C1 segment of cervical spinal cord (tissue), 14 donors: ENCODE data around the gene TNFAIP8L1.
"Not testable (repeated sequence)": the region's sequence is repeated elsewhere in the genome, so short reads cannot be mapped to it uniquely, and the experiment has no call there.

ENCODE experiments used
- DNase-seq, 14 donors: peaks; one replicate each; lab custom pipeline; 2025; lab: John Stamatoyannopoulos, UW

TNFAIP8L1 gene

DNA sequence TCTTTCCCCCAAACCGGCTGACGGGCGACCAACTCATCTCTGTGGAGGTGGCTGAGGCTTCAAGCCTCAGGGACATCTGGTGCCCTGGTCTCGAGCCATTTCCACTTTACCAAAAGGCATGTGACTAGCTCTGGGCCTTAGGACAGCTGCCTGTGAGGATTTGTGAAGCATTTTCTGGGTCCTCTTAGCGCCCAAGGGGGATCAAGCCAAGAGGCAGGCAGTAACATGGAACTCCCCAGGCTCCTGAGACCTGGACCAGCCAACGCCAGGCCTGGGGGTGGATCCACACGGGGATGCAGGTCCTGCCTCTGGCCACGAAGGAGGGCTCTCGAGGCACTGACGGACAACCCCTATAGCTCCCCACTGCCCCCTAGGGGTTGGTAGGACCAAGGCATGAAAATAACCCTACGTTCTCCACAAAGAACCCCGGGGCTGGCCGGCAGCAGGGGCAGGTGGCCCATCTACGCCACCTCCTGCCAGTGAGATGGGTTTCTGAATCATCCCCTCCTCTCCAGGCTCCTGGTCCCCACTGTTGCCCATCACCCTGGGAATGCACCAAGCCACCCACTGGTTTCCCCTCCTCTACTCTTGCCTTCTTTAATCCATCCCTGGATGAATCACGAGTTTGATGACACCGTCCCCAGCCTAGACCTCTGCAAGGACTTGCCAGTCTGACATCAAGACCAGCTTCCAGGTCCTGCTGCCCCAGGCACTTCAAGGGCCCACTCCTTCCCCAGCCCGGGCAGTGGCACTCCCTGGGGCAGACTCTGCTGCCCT lies 37.8 kb downstream of the TNFAIP8L1 start:
- peak in 5 of 14 donors; percentile 8 to 83 (median 12) for DNase-seq

DNA sequence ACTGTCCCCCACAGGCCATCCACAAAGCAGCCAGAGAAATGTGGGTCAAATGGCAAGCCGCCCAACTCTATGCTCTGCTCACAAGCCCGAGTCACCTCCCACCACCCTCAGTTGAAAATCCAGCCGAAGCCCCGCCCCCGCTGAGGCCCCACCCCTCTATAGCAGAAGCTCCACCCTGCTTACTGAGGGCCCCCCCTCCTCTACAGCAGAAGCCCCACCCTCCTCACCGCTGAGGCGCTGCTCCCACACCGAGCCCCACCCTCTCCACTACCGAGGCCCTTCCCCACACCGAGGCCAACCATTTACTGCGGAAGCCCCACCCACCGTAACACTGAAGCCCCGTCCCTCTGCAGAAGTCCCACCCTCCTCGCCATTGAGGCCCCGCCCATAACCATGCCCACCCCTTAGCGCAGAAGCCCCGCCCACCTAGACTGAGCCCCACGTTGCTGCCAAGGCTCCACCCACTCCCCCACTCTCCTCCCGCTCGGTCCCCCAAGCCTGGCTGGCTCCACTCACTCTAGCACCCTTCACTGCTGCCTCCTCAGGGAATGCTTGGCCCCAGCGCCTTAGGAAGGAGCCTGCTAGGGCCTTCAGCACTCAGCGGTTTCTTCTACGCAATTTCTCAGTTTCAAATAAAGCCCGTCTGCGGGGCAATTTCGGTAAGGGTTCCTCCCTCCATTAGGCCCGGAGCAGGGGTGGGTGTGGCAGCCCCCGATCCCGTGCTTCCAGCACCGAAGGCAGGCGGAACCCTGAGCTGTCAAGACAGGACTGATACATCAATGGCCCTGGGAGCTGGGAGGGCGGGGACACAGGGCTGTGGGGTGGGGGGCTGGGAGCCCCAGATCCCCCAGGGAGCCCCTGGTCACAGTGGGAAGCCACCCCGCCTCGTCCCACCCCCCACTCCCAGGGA lies 39.8 kb downstream of the TNFAIP8L1 start:
- DNase-seq, result peak in 1 of 14 donors; percentile 47

DNA sequence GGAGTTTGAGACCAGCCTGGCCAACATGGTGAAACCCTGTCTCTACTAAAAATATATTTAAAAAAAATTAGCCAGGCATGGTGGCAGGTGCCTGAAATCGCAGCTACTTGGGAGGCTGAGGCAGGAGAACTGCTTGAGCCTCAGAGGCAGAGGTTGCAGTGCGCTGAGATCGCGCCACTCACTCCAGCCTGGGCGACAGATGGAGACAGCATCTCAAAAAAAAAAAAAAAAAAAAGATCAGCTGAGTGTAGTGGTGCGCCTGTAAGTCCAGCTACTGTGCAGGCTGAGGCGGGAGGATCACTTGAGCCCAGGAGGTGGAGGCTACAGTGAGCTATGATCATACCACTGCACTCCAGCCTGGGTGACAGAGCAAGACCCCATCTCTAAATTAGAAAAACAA lies 40.7 kb downstream of the TNFAIP8L1 start:
- not testable (repeated sequence) for DNase-seq

DNA sequence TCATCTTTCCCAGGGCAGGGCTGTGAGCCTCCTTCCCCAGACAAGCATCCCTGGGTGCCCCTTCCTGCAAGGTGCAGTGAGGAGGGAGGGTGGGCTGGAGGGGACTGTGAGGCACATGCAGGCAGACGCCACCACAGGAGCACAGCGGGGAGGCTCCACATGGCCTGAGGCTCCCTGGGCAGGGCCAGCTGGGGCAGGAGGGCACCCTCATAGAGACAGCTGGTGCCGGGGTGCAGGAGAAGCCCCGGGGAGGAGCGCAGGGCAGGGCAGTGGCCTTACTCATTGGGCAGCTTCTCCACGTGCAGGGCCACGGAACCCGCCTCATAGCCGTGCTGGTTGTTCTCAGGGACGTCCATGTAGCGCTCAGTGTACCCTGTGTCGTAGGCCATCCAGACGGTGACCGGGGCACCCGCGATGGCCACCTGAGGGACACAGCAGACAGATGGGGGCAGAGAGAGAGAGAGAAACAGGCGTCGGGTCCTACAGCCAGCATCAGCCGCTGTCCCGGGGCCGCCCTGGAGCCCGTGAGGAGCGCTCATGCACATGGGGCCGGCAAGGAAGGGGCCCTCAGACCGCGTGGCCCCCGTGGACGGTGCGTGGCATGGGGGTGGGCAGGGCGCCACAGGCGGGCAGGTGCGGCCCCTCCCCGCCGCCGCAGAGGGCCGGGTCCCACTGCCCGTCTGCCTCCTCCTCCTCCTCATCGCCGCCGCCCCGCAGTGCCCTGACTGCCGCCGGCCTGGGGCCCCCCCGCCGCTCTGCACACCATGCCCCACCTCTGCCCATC lies 43.3 kb downstream of the TNFAIP8L1 start:
- DNase-seq, result no peak

DNA sequence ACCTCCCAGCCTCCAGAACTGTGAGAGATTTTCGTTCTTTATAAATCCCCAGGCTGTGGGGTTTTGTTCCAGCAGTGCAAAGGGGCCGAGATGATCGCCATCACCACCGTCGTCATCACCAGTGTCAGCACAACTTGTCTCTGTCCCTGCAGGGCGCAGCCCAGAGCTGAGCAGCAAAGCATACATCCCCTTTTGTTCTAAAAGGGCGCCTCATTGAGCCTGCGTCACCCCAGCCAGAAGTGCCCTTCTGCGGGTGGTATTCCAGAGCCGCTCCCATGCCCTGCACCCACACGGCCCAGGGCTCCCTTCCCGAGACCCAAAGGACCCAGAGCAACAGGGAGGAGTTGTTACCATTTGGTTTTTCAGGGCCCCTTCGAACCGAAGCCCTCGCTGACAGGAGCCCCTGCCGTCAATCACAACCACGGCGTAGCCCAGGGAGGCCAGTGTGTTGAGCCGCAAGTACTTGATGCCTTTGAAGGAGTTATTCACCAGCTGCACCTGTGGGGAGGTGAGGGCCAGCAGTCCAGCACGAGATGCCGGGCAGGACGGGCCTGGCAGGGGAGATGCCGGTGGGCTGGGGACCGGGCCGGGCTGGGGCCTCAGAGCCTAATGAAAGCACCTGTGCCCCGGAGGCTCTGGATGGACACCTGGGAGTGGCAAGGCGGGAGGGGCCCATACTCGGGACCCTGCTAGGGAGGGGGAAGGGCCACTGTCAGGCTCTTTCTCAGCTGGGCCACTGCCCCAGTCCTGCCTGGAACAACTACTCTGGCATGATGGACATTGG lies 45.2 kb downstream of the TNFAIP8L1 start:
- DNase-seq, result peak in 1 of 14 donors; percentile 25

DNA sequence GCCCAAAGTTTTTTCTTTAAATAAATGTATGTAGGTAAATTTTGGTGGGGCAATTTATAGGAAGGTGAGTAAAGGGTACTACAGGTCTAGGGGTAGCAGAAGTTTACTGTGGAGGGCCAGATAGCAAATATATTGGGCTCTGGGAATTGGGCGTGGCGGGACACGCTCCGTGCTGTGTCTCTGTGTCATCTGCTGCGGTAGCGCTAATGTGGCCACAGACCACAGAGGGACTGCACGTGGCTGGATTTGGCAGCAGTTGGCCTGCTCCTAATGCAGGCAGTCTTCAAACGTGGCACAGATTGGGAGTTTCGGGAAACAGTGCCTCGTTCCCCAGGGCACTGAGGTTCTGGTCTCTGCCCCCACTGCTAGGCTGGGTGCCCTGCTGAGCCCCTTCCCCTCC lies 47.4 kb downstream of the TNFAIP8L1 start:
- DNase-seq, result no peak

DNA sequence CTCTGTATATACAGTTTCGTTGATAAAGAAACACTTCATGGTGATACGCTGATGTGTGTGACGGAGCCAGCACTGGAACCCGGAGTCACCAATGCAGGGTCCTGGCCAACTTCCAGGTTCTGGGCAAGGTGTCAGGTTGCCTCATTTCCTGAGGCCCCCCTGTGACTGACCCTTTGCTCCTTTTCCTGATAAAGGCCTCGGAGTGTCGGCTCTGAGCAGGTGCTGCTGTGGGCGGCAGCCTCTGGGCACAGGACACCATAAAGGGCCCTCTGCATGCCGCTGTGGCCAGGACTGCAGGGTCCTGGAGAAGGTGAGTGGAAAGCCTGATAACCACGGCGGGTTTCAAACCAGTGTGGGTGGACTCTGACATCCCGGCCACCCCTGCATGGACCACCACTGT lies 48.1 kb downstream of the TNFAIP8L1 start:
- DNase-seq, result no peak

DNA sequence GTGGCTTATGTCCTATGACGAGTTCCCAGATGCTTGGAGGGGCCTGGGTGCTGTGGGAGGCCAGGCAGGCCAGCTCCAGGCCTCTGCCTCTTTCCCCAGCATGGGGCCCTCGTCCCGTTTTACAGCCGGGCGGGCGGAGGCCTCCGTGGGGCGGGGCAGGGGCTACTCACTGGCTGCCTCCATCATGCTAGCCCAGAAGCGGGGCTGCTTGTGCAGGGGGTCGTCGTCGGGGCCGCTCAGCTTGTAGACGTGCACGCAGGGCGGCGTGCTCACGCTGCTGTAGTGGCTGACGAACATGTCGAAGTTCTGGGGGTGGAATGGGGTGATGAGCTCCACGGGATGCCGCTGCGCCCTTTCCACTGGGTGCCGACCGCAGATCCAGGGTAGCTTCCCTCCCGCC lies 49.3 kb downstream of the TNFAIP8L1 start:
- no peak for DNase-seq

DNA sequence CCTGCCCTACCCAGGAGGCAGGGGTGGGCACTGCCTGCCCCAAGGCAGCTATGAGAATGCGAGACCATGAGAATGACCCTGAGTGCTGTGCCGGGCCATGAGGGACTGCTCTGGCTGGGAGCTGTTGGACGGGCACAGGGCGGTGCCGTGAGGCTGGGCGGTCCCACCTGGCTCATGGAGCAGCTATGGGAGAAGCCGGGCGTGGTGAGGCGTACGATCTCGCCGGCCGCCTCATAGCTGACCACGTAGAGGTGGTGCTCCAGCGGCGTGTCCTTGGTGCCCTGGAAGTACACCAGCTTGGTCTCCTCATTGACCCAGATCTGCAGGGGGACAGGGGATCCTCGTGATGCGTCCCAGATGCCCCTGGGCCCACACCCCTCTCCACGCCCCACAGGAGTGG lies 50.1 kb downstream of the TNFAIP8L1 start:
- DNase-seq, result no peak

DNA sequence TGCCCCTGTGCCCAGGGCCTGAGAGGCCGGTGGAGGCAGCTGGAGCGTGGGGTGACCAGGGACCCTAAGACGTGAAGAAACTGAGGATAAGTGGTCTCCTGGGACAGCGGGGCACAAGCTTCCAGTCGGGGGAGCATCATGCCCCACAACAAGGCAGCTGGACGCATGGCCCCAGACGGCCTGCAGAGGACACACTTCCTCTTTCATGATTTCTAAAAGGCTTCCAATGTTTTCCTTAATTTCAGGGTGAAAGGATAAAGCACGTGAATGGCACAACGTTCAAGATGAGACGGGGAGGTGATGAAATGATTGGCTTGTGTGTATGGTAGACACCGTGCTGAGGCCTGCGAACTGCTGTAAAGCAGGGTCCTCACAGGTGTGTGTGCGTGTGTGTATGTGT lies 51.0 kb downstream of the TNFAIP8L1 start:
- no peak for DNase-seq

DNA sequence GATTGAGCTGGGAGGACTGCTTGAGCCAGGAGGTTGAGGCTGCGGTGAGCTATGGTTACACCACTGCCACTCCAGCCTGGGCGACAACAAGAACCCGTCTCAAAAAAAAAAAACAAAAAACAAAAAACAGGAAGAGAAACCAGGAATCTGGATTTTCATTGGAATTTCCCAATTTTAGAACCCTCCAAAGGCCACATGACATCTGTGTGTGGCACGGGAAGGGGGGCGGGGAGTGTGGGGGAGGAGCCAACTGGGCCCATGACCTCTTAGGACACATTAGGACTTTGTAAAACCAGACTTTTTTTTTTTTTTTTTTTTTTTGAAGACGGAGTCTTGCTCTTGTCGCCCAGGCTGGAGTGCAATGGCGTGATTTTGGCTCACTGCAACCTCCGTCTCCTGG lies 52.1 kb downstream of the TNFAIP8L1 start:
- no peak for DNase-seq

DNA sequence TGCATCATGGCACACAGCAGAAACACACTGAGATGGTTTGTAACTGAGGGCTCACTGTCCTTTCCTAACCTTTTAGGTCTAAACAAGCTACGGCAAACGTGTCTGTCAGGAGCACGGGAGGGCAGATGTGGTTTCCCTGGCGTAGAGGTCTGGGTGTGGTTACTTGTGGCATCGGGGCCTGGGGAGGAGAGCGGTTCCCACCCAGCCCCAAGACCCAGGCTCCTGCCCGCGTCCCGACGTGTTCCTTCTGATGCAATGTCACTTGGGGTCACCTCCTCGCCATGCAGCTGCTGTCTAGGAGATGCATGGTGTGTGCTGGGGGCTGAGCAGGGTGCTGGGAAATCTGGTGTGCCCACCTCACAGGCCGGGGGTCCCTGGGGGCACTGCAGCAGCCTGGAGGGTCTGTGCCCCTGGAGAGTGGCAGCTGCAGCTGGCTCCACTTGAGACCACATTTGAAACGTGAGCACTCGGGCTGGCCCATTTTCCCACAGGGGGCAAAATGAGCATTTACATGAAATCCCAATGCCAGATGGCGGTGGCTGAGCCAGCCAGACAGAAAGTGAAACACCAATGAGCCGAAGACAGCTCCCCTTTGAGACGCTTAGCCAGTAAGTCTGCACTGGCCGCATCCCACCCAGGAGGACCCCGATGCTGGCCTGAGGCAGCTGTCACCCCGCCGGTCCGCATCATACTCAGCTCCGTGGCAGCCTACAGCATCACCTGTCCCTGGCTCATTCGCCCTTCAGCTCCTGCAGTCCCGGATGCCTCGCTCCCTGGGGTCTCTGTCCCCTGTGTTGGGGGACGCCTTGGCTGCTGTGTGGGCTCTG lies 53.1 kb downstream of the TNFAIP8L1 start:
- DNase-seq, result peak in 1 of 14 donors; percentile 24

DNA sequence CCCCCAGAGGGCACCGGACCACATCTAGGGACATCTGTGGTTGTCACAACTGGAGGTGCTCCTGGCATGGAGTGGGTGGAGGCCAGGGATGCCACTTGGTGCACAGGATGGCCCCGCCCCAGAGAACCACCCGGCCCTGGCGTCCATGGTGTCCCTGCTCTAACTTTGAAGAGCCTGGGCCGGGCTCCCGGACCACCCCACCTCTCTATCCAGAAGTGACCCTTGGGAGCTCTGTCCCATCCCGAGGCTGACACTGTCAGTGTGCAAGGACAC lies 53.7 kb downstream of the TNFAIP8L1 start:
- DNase-seq, result no peak

DNA sequence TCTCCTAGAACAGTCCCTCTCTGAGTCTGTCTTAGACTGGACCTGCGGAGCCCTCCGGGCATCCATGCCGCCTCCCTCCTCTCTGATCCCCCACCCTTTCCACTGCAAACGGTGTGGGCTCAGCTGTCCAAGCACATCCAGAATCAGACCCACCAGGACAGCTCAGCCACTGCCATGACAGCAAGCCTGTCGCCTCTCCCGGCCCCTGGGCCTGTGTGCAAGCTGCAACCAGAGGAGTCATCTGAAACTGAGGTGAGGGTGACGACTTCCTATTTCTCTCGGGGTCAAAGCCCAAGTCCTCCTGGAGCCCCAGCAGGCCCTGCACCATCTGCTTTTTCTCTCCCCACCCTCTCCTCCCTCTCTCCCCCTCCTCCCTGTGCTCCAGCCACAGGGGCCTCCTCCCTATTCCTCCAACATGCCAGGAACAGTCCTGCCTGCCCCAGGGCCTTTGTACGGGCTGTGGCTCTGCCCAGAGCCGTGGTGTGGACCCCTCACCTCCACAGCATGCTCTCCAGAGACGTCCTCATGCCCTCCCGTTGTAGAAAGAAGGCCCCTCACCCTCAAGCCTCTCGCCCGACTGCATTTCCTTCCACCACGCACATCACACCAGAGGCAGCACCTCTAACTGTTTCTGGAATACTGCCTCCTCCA lies 54.3 kb downstream of the TNFAIP8L1 start:
- no peak for DNase-seq

DNA sequence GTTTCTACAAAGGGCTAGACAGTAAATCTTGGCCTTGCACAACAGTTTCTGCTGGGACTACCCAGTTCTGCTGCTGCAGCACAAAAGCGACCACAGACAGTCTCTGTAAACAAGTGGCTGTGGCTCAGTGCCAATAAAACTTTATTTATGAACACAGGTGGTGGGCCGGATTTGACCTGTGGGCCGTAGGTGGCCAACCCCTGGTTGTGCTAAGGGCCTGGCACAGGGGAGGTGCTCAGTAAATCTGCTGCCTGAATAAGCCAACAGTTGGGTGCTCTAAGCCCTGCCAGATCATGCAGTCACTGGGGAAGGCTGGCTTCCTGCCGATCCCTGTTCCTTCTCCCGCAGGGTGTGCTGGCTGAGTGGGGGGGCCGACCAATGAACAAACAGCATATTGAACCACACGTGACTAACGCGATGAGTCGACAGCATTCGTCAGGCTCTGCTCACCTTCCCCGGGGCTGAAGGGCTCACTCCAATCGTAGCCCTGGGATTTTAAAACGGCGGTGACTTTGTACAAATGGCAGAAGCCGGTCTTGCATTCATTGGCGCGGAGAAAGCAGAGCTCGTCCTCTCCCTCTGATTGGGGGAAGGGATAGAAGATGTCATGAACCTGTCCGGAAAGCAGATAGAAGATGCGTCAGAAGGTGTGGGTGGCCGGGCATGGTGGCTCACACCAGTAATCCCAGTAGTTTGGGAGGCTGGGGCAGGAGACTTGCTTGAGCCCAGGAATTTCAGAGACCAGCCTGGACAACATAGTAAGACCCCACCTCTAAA lies 55.1 kb downstream of the TNFAIP8L1 start:
- peak in 13 of 14 donors; percentile 9 to 92 (median 58) for DNase-seq

DNA sequence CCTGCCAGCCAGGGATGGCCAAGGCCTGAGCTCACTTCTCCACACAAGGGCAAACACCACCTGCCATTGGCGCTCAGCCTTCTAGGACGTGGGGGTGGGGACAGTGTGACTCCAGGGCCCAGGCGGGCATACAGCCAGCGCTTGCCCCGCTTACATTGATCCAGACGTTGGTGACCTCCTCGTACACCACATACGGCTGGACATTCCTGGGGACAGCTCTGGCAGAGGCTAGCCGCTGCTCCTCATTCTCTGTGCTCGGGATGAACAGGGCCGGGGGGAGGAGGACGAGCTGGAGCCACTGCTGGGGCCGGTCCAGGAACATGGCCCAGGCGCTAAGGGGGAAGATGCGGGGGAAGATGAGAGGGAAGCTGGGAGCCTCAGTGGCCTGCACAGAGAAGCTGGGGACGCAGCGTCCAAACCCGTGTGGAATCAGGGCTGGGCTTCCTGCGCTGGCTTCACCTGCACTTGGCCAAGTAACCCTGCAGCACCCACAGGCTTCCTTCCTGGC lies 56.0 kb downstream of the TNFAIP8L1 start:
- DNase-seq, result peak in 12 of 14 donors; percentile 22 to 74 (median 55)

DNA sequence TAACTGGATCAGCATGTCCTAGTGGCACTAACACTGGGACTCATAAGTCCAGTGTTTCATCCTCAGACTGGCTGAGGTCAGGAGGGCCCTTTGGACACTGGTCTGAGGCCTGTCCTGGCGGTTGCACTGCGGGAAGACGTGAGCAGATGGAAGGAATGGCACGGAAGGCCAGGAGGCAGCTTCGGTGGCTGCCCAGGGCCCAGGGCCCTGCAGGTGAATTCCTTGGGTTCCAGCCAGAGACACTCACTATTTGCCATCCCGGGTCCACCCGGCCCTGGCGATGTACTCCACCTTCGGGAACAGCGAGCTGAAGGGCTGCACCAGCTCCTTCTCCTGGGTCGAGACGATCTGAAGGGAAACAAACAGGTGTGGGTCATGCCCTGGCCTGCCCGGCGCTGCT lies 58.0 kb downstream of the TNFAIP8L1 start:
- DNase-seq, result peak in 1 of 14 donors; percentile 87

DNA sequence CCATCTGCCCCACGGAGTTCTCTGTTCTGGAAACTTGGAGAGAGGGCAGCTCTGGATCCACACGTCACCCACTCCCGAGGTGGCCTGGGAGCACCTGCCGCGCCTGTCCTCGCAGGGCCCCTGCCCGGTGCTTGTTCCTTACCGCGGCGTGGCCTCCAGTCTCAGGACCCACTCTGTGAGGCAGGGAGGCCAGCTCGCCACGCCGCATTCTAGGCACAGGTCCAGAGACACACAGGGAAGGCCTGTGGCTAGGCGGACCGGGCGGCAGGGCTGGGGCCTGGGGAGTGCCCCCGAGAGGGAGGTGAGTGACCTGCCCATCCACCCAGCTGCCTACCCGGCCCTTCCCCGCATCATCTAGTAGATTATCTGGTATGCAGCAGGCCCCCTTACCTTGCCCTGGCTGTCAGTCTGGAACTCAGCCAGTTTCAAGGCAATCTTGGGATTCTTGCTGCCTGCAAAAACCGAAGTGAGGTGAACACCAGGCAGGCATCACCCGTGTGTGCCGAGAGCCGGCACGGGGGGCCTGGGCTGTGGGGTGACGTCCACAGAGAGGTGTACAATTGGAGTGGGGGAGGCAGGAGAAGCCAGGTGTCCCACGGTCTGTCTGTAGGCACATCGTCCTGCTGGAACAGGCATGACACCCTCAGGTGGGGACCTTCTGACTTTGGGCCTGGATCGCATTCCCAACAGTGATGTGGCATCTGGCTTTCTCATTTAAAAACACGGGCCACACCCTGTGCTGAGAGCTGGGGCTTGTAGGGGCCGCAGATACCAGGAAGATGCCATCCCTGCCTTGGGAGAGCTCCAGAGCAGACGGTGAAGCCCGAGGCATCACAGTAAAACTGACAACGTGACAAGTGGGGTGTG lies 60.7 kb downstream of the TNFAIP8L1 start:
- DNase-seq, result no peak
